Choroid plexus epithelial cell (primary cell): ENCODE data around the gene SLAMF8.

Experiments used
- DNase-seq: peaks from one replicate; pipeline ENCODE4 v3.0.0-alpha.2; 2010; ENCODE audit warnings: low read depth
- H3K4me3 ChIP-seq: 2 replicates; pipeline ENCODE4 v1.5.1; 2011; ENCODE audit warnings: low read depth, mild to moderate bottlenecking, control low read depth, low read length, moderate library complexity
- CTCF ChIP-seq: conservative IDR thresholded peaks from 2 replicates; pipeline ENCODE4 v1.5.1; 2011; ENCODE audit warnings: low read depth, mild to moderate bottlenecking, control low read depth, inconsistent platforms, low read length, moderate library complexity

The SLAMF8 gene

GRCh38 chr1:159854116-159854692 is 27.5 kb downstream of the SLAMF8 start:
- peak overlapping the region; percentile 71 for H3K4me3 ChIP-seq
- peak; percentile 50 for DNase-seq
- no peak for TF ChIP-seq CTCF

DNA sequence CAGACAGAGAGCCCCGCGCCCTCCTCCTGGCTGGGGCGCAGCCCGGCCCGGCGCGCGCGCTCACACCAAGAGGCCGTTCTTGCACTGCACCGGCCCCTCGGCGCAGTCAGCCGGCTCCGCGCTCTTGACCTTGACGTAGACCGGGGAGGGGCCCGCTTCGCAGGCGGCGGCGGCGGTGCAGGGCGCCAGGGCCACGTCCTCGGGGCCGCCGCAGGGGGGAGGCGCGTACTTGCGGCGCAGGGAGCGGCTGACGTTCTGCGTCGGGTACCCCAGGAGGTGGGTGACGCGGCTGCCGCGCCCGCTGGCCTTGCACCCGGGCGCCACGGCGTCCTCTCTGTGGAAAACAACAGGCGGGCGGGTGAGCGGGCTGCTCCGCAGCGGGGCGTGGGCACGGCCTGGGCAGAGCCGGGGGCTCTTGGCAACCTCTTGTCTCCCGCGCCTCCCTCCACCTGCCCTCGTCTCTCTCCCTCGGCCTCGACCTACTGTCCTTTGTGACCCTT is 28.1 kb downstream of the SLAMF8 start:
- H3K4me3 ChIP-seq, result peak overlapping the region; percentile 71
- TF ChIP-seq CTCF, result no peak
- DNase-seq, result peak; percentile 88

DNA sequence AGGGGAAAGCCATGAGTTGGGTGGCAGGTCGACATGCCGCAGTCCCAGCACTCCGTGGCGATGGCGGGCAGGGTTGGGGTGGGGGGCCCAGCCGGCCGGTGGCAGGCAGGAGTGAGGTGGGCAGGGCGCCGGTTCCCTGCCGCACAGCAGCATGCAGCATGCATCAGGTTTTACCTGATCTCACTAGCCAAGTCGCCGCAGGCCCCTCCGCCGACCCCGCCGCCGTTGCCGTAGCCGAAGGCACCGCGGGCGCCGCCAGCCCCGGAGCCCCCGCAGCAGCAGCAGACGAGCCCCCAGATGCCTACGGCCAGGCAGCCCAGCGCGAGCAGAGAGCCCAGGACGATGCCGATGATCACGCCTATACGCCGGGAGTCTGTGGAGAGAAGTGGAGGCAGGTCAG is 29.0 kb downstream of the SLAMF8 start:
- no peak for DNase-seq
- no peak for TF ChIP-seq CTCF
- peak overlapping the region; percentile 17 for H3K4me3 ChIP-seq

- no peak overlapping the region for H3K4me3 ChIP-seq
- TF ChIP-seq CTCF, result no peak
- DNase-seq, result peak; percentile 42
Observed at GRCh38 chr1:159856576-159856975, 29.9 kb downstream of the SLAMF8 start.

DNA sequence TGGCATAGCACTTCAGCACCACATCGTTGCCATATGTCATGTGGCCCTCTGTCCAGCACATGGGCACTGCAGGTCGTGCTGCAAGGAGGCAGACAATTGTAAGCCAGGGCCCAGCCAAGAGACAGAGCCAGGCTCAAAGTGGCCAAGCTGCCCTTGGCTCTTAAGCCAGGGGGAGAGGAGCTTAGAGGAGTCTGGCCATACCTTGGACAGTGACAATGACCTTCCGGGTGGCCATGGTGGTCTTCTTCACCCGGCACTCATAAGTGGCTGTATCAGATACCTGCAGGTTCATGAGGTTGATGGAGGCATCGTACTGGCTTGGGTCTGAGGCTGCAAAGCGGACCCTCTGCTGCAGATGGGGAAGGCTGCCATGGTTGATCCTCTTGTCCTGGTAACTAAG is 31.2 kb downstream of the SLAMF8 start:
- TF ChIP-seq CTCF, result no peak
- H3K4me3 ChIP-seq, result no peak overlapping the region
- no peak for DNase-seq

DNA sequence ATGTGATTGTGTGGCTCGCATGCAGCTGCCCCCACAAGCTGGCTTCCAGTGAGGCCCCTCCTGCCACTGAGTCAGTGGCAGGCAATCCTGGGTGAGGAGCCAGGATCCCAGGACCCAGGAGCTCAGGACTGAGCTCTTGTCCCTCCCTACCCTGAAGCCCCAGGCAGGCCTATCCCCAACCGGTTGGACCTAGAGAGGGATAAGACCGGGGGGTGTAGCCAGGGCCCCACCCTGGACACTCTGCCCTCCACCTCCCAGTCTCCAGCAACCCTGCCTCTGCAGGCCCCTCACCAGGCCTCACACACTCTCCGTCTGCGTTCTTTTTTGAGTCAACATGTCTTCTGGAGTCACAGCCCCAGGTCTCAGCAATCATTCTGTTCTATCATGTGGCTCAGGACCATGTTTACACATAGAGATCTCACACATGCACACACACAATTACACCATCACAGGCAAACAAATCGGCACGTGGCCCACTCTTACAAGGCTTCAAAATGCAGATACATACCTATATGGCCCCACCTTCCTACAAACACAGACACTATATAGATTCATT is 33.2 kb downstream of the SLAMF8 start:
- no peak for TF ChIP-seq CTCF
- DNase-seq, result no peak
- no peak overlapping the region for H3K4me3 ChIP-seq

DNA sequence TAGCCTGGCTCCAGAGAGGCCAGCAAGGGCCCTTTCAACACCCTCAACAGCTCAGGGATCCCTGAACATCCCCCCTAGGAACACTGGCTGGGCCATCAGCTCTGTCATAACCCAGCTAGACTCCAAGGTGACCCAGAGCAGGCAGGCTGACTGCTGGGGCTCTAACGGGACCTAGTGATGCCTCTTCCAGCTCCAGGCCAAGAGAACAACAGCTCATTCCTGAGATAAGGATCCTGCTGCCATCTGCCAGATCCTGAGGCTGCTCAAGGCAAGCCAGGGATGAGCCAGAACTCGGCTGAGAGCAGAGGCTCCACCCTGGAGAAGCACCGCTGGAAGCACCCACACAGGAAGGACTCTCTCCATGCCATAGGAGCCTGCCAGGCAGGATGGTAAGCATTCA is 33.8 kb downstream of the SLAMF8 start:
- DNase-seq, result no peak
- TF ChIP-seq CTCF, result no peak
- no peak overlapping the region for H3K4me3 ChIP-seq
